Vagina (tissue), 2 donors: ENCODE results near the gene SLC28A3. TPM values are rescaled to one million over a fixed set of nuclear protein-coding genes. Genes with fewer than 3 reads are reported as not detected.
"Not testable (repeated sequence)": the region's sequence is repeated elsewhere in the genome, so short reads cannot be mapped to it uniquely, and the experiment has no call there.

Source experiments
- DNase-seq, 2 donors: peaks; one replicate each; pipeline ENCODE4 v3.0.0-alpha.2; 2017; ENCODE audit errors: extremely low spot score in 2 of 2
- H3K27ac ChIP-seq: fragments of 200-600 bp; sonication (generic); one replicate; pipeline ENCODE4 v1.5.1; 2019
- H3K27me3 ChIP-seq: fragments of 200-600 bp; sonication (generic); one replicate; pipeline ENCODE4 v1.5.1; 2019
- H3K36me3 ChIP-seq, 2 donors: fragments of 200-600 bp; sonication (generic); one replicate each; pipeline ENCODE4 v1.5.1; 2017 to 2019
- H3K4me1 ChIP-seq: fragments of 200-600 bp; sonication (generic); one replicate; pipeline ENCODE4 v1.5.1; 2019
- H3K4me3 ChIP-seq, 2 donors: fragments of 200-600 bp; sonication (generic); 1 replicate in 1 of 2; 2 replicates in 1 of 2; pipeline ENCODE4 v1.5.1; 2016 to 2019
- H3K9me3 ChIP-seq: fragments of 200-600 bp; sonication (generic); one replicate; pipeline ENCODE4 v1.5.1; 2019
- CTCF ChIP-seq, 3 experiments: fragments of 450-650 bp in 2 of 3; fragments of 200-600 bp in 1 of 3; sonication (generic) in 1 of 3; IDR thresholded peaks; one replicate each; pipeline ENCODE4 v1.5.1; 2017 to 2019; ENCODE audit warnings: antibody characterized with exemption in 3 of 3, mild to moderate bottlenecking in 2 of 3, moderate library complexity in 2 of 3
- POLR2A ChIP-seq, 2 donors: fragments of 450-650 bp; IDR thresholded peaks; one replicate each; pipeline ENCODE4 v1.6.1; 2017; ENCODE audit warnings: antibody characterized with exemption in 2 of 2, mild to moderate bottlenecking in 2 of 2, moderate library complexity in 2 of 2
- POLR2AphosphoS5 ChIP-seq, 2 donors: sonication (generic); formaldehyde crosslinking; IDR thresholded peaks; one replicate each; pipeline ENCODE4 v1.9.0; 2017; ENCODE audit warnings: antibody characterized with exemption in 2 of 2, mild to moderate bottlenecking in 2 of 2, low read depth in 1 of 2; ENCODE audit not compliant: insufficient read depth in 1 of 2
- intact Hi-C: fragments of 100-400 bp; cut with DNase I; formaldehyde crosslinking; loops from one replicate; pipeline ENCODE4 v1.15.1; 2023
- total RNA-seq: library from RNA; depleted of rRNA; stranded (reverse); fragments of >200 nt; gene quantifications from one replicate; pipeline ENCODE4 v1.2.3, GENCODE V29; 2016

Gene SLC28A3, protein sequence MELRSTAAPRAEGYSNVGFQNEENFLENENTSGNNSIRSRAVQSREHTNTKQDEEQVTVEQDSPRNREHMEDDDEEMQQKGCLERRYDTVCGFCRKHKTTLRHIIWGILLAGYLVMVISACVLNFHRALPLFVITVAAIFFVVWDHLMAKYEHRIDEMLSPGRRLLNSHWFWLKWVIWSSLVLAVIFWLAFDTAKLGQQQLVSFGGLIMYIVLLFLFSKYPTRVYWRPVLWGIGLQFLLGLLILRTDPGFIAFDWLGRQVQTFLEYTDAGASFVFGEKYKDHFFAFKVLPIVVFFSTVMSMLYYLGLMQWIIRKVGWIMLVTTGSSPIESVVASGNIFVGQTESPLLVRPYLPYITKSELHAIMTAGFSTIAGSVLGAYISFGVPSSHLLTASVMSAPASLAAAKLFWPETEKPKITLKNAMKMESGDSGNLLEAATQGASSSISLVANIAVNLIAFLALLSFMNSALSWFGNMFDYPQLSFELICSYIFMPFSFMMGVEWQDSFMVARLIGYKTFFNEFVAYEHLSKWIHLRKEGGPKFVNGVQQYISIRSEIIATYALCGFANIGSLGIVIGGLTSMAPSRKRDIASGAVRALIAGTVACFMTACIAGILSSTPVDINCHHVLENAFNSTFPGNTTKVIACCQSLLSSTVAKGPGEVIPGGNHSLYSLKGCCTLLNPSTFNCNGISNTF
- 10.3 TPM for total RNA-seq

GRCh38 chr9:84340535-84340934 lies at the start of gene SLC28A3:
Gene SLC28A3 (minus strand): TSS chr9:84340758. CDS start chr9:84340633, 125 bp downstream.
- Histone ChIP-seq H3K27ac (no peak within 1 kb of the TSS), H3K4me1 (no peaks in the 10 kb centered on the region), H3K4me3 (no peak within 1 kb of the TSS), H3K36me3 (no peaks in the 10 kb centered on the region), H3K27me3 (no peaks in the 10 kb centered on the region), H3K9me3 (no peaks in the 10 kb centered on the region)
- TF ChIP-seq CTCF (IDR thresholded peaks at IDR 0.05) (no peak), POLR2AphosphoS5 (IDR thresholded peaks at IDR 0.05; ENCODE audit: insufficient read depth in 1 of 2, low read depth in 1 of 2) (no peak), POLR2A (IDR thresholded peaks at IDR 0.05) (no peak)
- intact Hi-C loops = no loop called here
- no peak for DNase-seq

GRCh38 chr9:84390254-84390653 lies 49.7 kb upstream of the SLC28A3 start:
- H3K9me3 ChIP-seq, H3K4me1 ChIP-seq, DNase-seq, H3K27ac ChIP-seq, H3K4me3 ChIP-seq, intact Hi-C loops, H3K36me3 ChIP-seq, H3K27me3 ChIP-seq: not testable (repeated sequence)

DNA sequence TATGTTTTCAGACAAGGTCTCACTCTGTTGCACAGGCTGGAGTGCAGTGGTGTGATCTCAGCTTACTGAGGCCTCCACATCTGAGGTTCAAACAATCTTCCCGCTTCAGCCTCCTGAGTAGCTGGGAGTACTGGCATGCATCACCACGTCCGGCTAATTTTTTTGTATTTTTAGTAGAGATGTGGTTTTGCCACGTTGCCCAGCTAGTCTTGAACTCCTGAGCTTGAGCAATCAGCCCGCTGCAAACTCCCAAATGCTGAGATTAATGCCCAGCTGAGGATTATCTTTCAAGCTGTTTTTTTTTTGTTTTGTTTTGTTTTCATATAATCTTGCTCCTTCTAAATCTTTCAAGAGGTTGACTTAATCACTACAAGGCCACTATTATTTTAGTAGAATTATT lies 47.3 kb upstream of the SLC28A3 start:
- DNase-seq = no peak
- Histone ChIP-seq H3K4me3 (no peak overlapping the region), H3K4me1 (no peaks in the 10 kb centered on the region), H3K9me3 (no peaks in the 10 kb centered on the region), H3K27ac (no peak overlapping the region), H3K36me3 (no peaks in the 10 kb centered on the region), H3K27me3 (no peaks in the 10 kb centered on the region)
- intact Hi-C loops = no loop called here
- TF ChIP-seq POLR2A (IDR thresholded peaks at IDR 0.05) (no peak), POLR2AphosphoS5 (IDR thresholded peaks at IDR 0.05; ENCODE audit: insufficient read depth in 1 of 2, low read depth in 1 of 2) (no peak), CTCF (IDR thresholded peaks at IDR 0.05) (no peak)

GRCh38 chr9:84386753-84387152 lies 46.2 kb upstream of the SLC28A3 start:
- no peaks in the 10 kb centered on the region for H3K9me3 ChIP-seq
- intact Hi-C loops = no loop called here
- TF ChIP-seq CTCF (IDR thresholded peaks at IDR 0.05) = no peak
- no peak for TF ChIP-seq POLR2A (IDR thresholded peaks at IDR 0.05)
- TF ChIP-seq POLR2AphosphoS5 (IDR thresholded peaks at IDR 0.05; ENCODE audit: insufficient read depth in 1 of 2, low read depth in 1 of 2) = no peak
- no peaks in the 10 kb centered on the region for H3K36me3 ChIP-seq
- no peaks in the 10 kb centered on the region for H3K27me3 ChIP-seq
- no peak for DNase-seq
- no peaks in the 10 kb centered on the region for H3K4me1 ChIP-seq
- no peak overlapping the region for H3K4me3 ChIP-seq
- no peak overlapping the region for H3K27ac ChIP-seq

DNA sequence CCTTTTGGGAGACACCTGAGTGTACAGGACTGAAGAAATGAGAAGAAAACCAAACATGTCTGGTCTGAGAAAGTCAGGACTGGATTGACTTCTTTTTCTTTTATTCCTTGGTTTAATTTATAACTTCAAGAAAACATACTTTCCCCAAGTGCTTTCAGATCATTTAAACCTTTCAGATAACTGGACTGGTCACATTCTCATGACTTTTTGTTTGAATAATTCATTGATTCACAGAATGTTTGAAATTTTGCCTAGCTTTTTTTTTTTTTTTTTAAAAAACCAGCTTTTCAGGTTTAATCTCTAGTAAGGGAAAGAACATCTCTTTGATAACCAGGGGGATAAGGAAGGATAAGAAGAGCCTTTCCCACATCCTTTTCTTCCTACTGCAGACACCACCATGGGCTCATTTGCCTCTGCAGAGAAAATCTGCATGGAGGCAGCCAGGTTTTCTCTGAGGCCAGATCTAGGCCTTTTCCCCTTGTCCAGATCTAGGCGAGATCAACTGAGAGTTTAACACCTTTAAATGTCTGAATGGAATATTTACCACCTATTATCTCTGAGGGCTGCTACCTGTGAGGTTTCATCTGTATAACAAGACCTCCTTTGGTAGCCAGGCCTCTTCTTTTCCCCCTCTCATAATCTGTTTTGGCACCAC lies 45.0 kb upstream of the SLC28A3 start:
- no peak overlapping the region for H3K27ac ChIP-seq
- no peak for TF ChIP-seq CTCF (IDR thresholded peaks at IDR 0.05)
- no peak for TF ChIP-seq POLR2AphosphoS5 (IDR thresholded peaks at IDR 0.05; ENCODE audit: insufficient read depth in 1 of 2, low read depth in 1 of 2)
- TF ChIP-seq POLR2A (IDR thresholded peaks at IDR 0.05) = no peak
- no peaks in the 10 kb centered on the region for H3K27me3 ChIP-seq
- no peaks in the 10 kb centered on the region for H3K4me1 ChIP-seq
- DNase-seq = no peak
- H3K36me3 ChIP-seq = no peaks in the 10 kb centered on the region
- H3K9me3 ChIP-seq = no peaks in the 10 kb centered on the region
- intact Hi-C loops = no loop called here
- H3K4me3 ChIP-seq = no peak overlapping the region
